ENCODE results near the gene BBS9.

- TF ChIP-seq CTCF (IDR thresholded peaks at IDR 0.05) (no peak), POLR2A (IDR thresholded peaks at IDR 0.05) (no peak)
These were observed 107.7 kb downstream of the BBS9 start for GRCh38 chr7:33237036-33237435.

Data from testis (tissue), 2 donors.